H1 (cell line): ENCODE results near the gene CD300A. TPM values are rescaled to one million over a fixed set of nuclear protein-coding genes. Genes with fewer than 3 reads are reported as not detected.

Experiments
- CTCF ChIA-PET: fragments of 300-600 bp; sonication (Branson Sonifier 250); formaldehyde crosslinking; loops from one replicate; lab custom pipeline; 2021; ENCODE audit not compliant: partially characterized antibody; lab: Charles Lee
- POLR2A ChIA-PET: fragments of 300-600 bp; sonication (Branson Sonifier 250); formaldehyde crosslinking; loops from one replicate; lab custom pipeline; 2021; ENCODE audit warnings: inconsistent platforms; ENCODE audit not compliant: partially characterized antibody; lab: Charles Lee
- DNase-seq, 2 experiments: peaks; one replicate each; pipeline versions ENCODE4 v3.0.0 to v3.0.0-alpha.2; 2010 to 2022; ENCODE audit warnings: low spot score in 2 of 2, low read depth in 1 of 2, mixed read lengths in 1 of 2
- FAIRE-seq: peaks from 2 replicates; lab custom pipeline; 2011; peaks lifted over from hg19 to GRCh38; lab: Jason Lieb, UNC
- H2AFZ ChIP-seq: 2 replicates; pipeline ENCODE4 v1.8.1; 2012; ENCODE audit warnings: low read length, inconsistent platforms
- H2AK5ac ChIP-seq: 2 replicates; pipeline ENCODE4 v1.6.1; 2013; ENCODE audit warnings: low read depth, low read length
- H2BK120ac ChIP-seq: replicated peaks from 2 replicates; pipeline ENCODE3; 2013; ENCODE audit warnings: low read depth, low read length, inconsistent platforms
- H2BK12ac ChIP-seq: 2 replicates; pipeline ENCODE4 v1.6.1; 2013; ENCODE audit warnings: low read depth, low read length
- H2BK15ac ChIP-seq: 2 replicates; pipeline ENCODE4 v1.6.1; 2013; ENCODE audit warnings: low read length
- H2BK20ac ChIP-seq: 2 replicates; pipeline ENCODE4 v1.6.1; 2013; ENCODE audit warnings: low read length
- H2BK5ac ChIP-seq: 2 replicates; pipeline ENCODE4 v1.6.1; 2013; ENCODE audit warnings: low read depth, low read length
- H3K14ac ChIP-seq: 2 replicates; pipeline ENCODE4 v1.6.1; 2013; ENCODE audit warnings: inconsistent platforms; ENCODE audit not compliant: insufficient read length
- H3K18ac ChIP-seq: 2 replicates; pipeline ENCODE4 v1.6.1; 2013; ENCODE audit warnings: low read length; ENCODE audit errors: extremely low read depth
- H3K23ac ChIP-seq: 2 replicates; pipeline ENCODE4 v1.6.1; 2013; ENCODE audit warnings: inconsistent platforms; ENCODE audit not compliant: insufficient read length
- H3K23me2 ChIP-seq: 2 replicates; pipeline ENCODE4 v1.6.1; 2013; ENCODE audit warnings: low read depth, low read length
- H3K27ac ChIP-seq: 2 replicates; pipeline ENCODE4 v1.6.1; 2011; ENCODE audit warnings: low read depth, low read length, inconsistent platforms
- H3K27me3 ChIP-seq, 4 experiments: replicated peaks in 1 of 4; 1 replicate in 1 of 4; 2 replicates in 3 of 4; pipeline versions ENCODE4 v1.6.1 to v1.8.1; 2011 to 2013; ENCODE audit warnings: low read length in 3 of 4, mild to moderate bottlenecking in 3 of 4, inconsistent platforms in 2 of 4, mixed read lengths in 2 of 4, moderate library complexity in 1 of 4; ENCODE audit not compliant: control insufficient read depth in 3 of 4, insufficient read depth in 3 of 4; ENCODE audit errors: extremely low read depth in 1 of 4
- H3K36me3 ChIP-seq, 4 experiments: 2 replicates each; pipeline versions ENCODE4 v1.6.1 to v1.8.1; 2011 to 2013; ENCODE audit warnings: mild to moderate bottlenecking in 4 of 4, low read length in 3 of 4, moderate library complexity in 2 of 4, control low read depth in 1 of 4, inconsistent platforms in 1 of 4; ENCODE audit not compliant: insufficient read depth in 4 of 4, control insufficient read depth in 2 of 4
- H3K4ac ChIP-seq: replicated peaks from 2 replicates; pipeline ENCODE3; 2013; ENCODE audit warnings: low read length, low read depth, mixed read lengths, inconsistent platforms; ENCODE audit not compliant: insufficient read length
- H3K4me1 ChIP-seq, 4 experiments: replicated peaks in 1 of 4; 1 replicate in 1 of 4; 2 replicates in 3 of 4; pipeline versions ENCODE4 v1.6.1 to v1.8.1; 2011 to 2013; ENCODE audit warnings: low read length in 3 of 4, inconsistent platforms in 2 of 4, mixed read lengths in 1 of 4; ENCODE audit not compliant: insufficient read depth in 4 of 4, control insufficient read depth in 3 of 4
- H3K4me2 ChIP-seq, 2 experiments: 2 replicates each; pipeline versions ENCODE4 v1.6.1 to v1.8.1; 2011 to 2013; ENCODE audit warnings: low read depth in 2 of 2, low read length in 2 of 2, control low read depth in 1 of 2, inconsistent platforms in 1 of 2, mild to moderate bottlenecking in 1 of 2; ENCODE audit not compliant: insufficient read depth in 1 of 2
- H3K4me3 ChIP-seq, 4 experiments: fragments of 200-600, 300-600 bp in 1 of 4; sonication (generic), shearing (Covaris generic), sonication (Bioruptor Twin) in 1 of 4; 2 replicates each; pipeline versions ENCODE4 v1.5.1 to v1.8.1; 2011 to 2016; ENCODE audit warnings: low read length in 4 of 4, low read depth in 3 of 4, control low read depth in 2 of 4, inconsistent platforms in 2 of 4, mild to moderate bottlenecking in 2 of 4, mixed read lengths in 1 of 4, moderate library complexity in 1 of 4; ENCODE audit not compliant: insufficient read depth in 2 of 4; ENCODE audit errors: extremely low read depth in 1 of 4
- H3K56ac ChIP-seq: replicated peaks from 2 replicates; pipeline ENCODE3; 2013; ENCODE audit warnings: low read depth, mild to moderate bottlenecking, mixed read lengths, low read length, inconsistent platforms; ENCODE audit not compliant: insufficient read length
- H3K79me1 ChIP-seq: 2 replicates; pipeline ENCODE4 v1.6.1; 2013; ENCODE audit warnings: low read depth, low read length, control low read depth
- H3K79me2 ChIP-seq, 2 experiments: 2 replicates each; pipeline versions ENCODE4 v1.6.1 to v1.8.1; 2012 to 2013; ENCODE audit warnings: low read length in 2 of 2, mild to moderate bottlenecking in 2 of 2, inconsistent platforms in 1 of 2; ENCODE audit not compliant: insufficient read depth in 2 of 2, control insufficient read depth in 1 of 2
- H3K9ac ChIP-seq, 4 experiments: replicated peaks in 1 of 4; 1 replicate in 1 of 4; 2 replicates in 3 of 4; pipeline versions ENCODE4 v1.6.1 to v1.8.1; 2011 to 2013; ENCODE audit warnings: low read depth in 3 of 4, low read length in 3 of 4, control low read depth in 2 of 4, mild to moderate bottlenecking in 2 of 4, moderate library complexity in 2 of 4, inconsistent platforms in 1 of 4; ENCODE audit errors: extremely low read depth in 1 of 4
- H3K9me3 ChIP-seq, 2 experiments: 2 replicates each; pipeline versions ENCODE4 v1.6.1 to v1.8.1; 2012 to 2013; ENCODE audit warnings: mild to moderate bottlenecking in 2 of 2, moderate library complexity in 2 of 2, control low read depth in 1 of 2, inconsistent platforms in 1 of 2, low read depth in 1 of 2, low read length in 1 of 2, mixed read lengths in 1 of 2; ENCODE audit not compliant: insufficient read depth in 2 of 2
- H4K20me1 ChIP-seq, 2 experiments: replicated peaks in 1 of 2; 2 replicates each; pipeline versions ENCODE3 to v1.8.1; 2011 to 2013; ENCODE audit warnings: inconsistent platforms in 2 of 2, low read length in 2 of 2, mild to moderate bottlenecking in 1 of 2; ENCODE audit not compliant: insufficient read depth in 2 of 2, control insufficient read depth in 1 of 2
- H4K5ac ChIP-seq: 2 replicates; pipeline ENCODE4 v1.6.1; 2013; ENCODE audit warnings: low read length, low read depth, mixed read lengths, inconsistent platforms; ENCODE audit not compliant: insufficient read length
- H4K8ac ChIP-seq: 2 replicates; pipeline ENCODE4 v1.8.0; 2013; ENCODE audit warnings: mild to moderate bottlenecking, moderate library complexity, low read length, inconsistent platforms; ENCODE audit not compliant: insufficient read depth; ENCODE audit errors: extremely low read depth
- H4K91ac ChIP-seq: replicated peaks from 2 replicates; pipeline ENCODE3; 2013; ENCODE audit warnings: low read length, mixed read lengths, inconsistent platforms; ENCODE audit not compliant: insufficient read length
- BCL11A ChIP-seq, 2 experiments: IDR thresholded peaks; one replicate each; pipeline ENCODE4 v1.6.1; 2011; ENCODE audit warnings: low read depth in 2 of 2, low read length in 2 of 2, mild to moderate bottlenecking in 2 of 2
- MAFK ChIP-seq: IDR thresholded peaks from 2 replicates; pipeline ENCODE4 v1.6.1; 2012; ENCODE audit warnings: low read depth, mild to moderate bottlenecking, improper control_type of control experiment, low read length
- MAX ChIP-seq: IDR thresholded peaks from 2 replicates; pipeline ENCODE4 v1.6.1; 2012; ENCODE audit warnings: inconsistent platforms
- ZNF274 ChIP-seq: IDR thresholded peaks from 2 replicates; pipeline ENCODE4 v1.7.0; 2012; ENCODE audit warnings: low read length, borderline replicate concordance; ENCODE audit errors: extremely low read depth
- WGBS, 2 experiments: shearing (Covaris generic) in 1 of 2; methylation state at CpG; one replicate each; pipeline versions ENCODE4 v1.1.6 to v1.1.7; 2013 to 2015; ENCODE audit warnings: low lambda C conversion rate in 2 of 2, mixed read lengths in 2 of 2, inconsistent platforms in 1 of 2, low coverage in 1 of 2, missing lambda C conversion rate in 1 of 2; ENCODE audit not compliant: insufficient replicate concordance in 2 of 2, insufficient coverage in 1 of 2, insufficient read length in 1 of 2; ENCODE audit errors: extremely low coverage in 1 of 2, missing lambda C conversion rate in 1 of 2; 5-methylcytosine and 5-hydroxymethylcytosine counted together
- polyA plus RNA-seq, 7 experiments: library from polyadenylated mRNA; depleted of rRNA in 3 of 7; stranded (reverse) in 5 of 7; unstranded in 2 of 7; fragments of >200 nt in 5 of 7; fragments of 200-250 nt in 2 of 7; gene quantifications; 1 replicate in 5 of 7; 2 replicates in 1 of 7; 4 replicates in 1 of 7; pipeline versions ENCODE4 v1.2.1 to v1.2.3, GENCODE V29; 2011 to 2013; ENCODE audit warnings: missing spikeins in 2 of 7, mixed read lengths in 2 of 7
- total RNA-seq: library from RNA; stranded (reverse); fragmentation: NEBNext Ultra II Directional; extraction: Animal tissue kit (Norgen Biotek cat#: 25700); gene quantifications from 2 replicates; pipeline ENCODE4 v1.2.1, GENCODE V29; 2021

The CD300A gene
- total and polyA plus RNA-seq, 2 of the 8 experiments (the other 6 are each of a cell fraction or from before 2014, with no cell fraction given), result 0.52 to 1.3 TPM

- Histone ChIP-seq H3K79me2 (no peaks in the 10 kb centered on the region), H3K56ac (no peak overlapping the region), H3K4ac (no peak overlapping the region), H3K79me1 (no peaks in the 10 kb centered on the region), H3K4me1 (peaks cover 0 to 4% (median under 1%) of the 10 kb centered on the region in 4 experiments; a peak in 2 of 7 replicates), H3K14ac (no peak overlapping the region), H2AK5ac (no peak overlapping the region), H2BK20ac (no peak overlapping the region), H4K91ac (no peak overlapping the region), H2BK15ac (no peak overlapping the region), H3K18ac (no peak overlapping the region), H3K36me3 (no peaks in the 10 kb centered on the region), H3K27ac (no peak overlapping the region), H3K9ac (no peak overlapping the region), H2BK5ac (no peak overlapping the region), H3K9me3 (no peaks in the 10 kb centered on the region), H2AFZ (no peak overlapping the region), H4K20me1 (no peaks in the 10 kb centered on the region), H3K23me2 (no peaks in the 10 kb centered on the region), H3K4me3 (no peak overlapping the region), H4K8ac (no peak overlapping the region), H3K23ac (no peak overlapping the region), H3K27me3 (peaks cover 0 to 2% (median 0%) of the 10 kb centered on the region in 4 experiments; a peak in 2 of 7 replicates), H3K4me2 (no peak overlapping the region), H2BK12ac (no peak overlapping the region), H2BK120ac (no peak overlapping the region), H4K5ac (no peak overlapping the region)
- TF ChIP-seq MAFK, result no peak
- no peak for TF ChIP-seq ZNF274
- TF ChIP-seq MAX, result no peak
- TF ChIP-seq BCL11A (IDR thresholded peaks at IDR 0.05; ENCODE audit: low read depth in 2 of 2, low read length in 2 of 2), result no peak
- ChIA-PET POLR2A (interaction anchor here (0.5 kb wide), 1 partner anchor 76 kb away, joined by 3 read pairs; no protein-coding TSS in a partner anchor), CTCF (interaction anchor here (0.7 to 1.3 kb wide), 3 partner anchors 150 to 163 kb away, joined by 3 to 5 read pairs (median 3); no protein-coding TSS in a partner anchor)
- WGBS, 2 experiments, result 95% methylated on average over 5 of the region's 5 CpGs; no CpG with 5 or more reads in 1 of the 2 experiments
- no peak for FAIRE-seq
- no peak for DNase-seq
These were observed 64.4 kb downstream of the CD300A start for GRCh38 chr17:74530831-74531150.
